ENCODE data around the gene SNRK.

DNA sequence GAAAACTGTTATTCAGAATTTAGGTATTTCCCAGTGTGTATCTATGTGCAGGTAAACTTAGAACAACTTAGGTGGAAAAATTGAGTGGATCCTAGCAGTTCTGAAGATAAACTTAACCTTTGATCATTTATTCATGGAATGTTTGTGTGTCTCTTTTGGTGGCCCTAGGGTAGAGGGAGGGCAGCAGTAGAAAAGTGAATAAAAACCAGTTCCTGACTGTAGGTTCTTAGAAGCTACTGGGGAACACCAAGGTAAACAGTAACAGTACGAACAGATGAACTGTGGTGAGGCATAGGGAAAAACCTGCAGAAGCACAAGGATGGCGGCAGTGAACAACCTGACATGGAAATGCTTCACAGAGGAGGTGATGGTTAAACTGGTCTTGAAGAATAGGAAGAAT, 2.5 kb downstream of the SNRK start:
- TF ChIP-seq HDAC1 (IDR thresholded peaks at IDR 0.05) = no peak
- TF ChIP-seq SMAD4 (CRISPR knock-in tag; conservative IDR thresholded peaks at IDR 0.05) = no peak

All from K562 (cell line).